Muscle layer of colon (tissue), 2 donors: ENCODE data around the gene UBTD2.

Experiments used
- H3K27ac ChIP-seq: one replicate; pipeline ENCODE4 v1.7.0; 2013; ENCODE audit warnings: low read depth, mild to moderate bottlenecking, low read length, moderate library complexity
- H3K27me3 ChIP-seq, 2 donors: one replicate each; pipeline ENCODE4 v1.7.0; 2013; ENCODE audit warnings: low read length in 2 of 2, mild to moderate bottlenecking in 2 of 2; ENCODE audit not compliant: insufficient read depth in 2 of 2, control insufficient read depth in 1 of 2
- H3K36me3 ChIP-seq: one replicate; pipeline ENCODE4 v1.7.0; 2013; ENCODE audit warnings: mild to moderate bottlenecking, low read length; ENCODE audit not compliant: insufficient read depth
- H3K4me1 ChIP-seq: one replicate; pipeline ENCODE4 v1.7.0; 2013; ENCODE audit warnings: mild to moderate bottlenecking, low read length; ENCODE audit not compliant: insufficient read depth
- H3K4me3 ChIP-seq, 2 donors: one replicate each; pipeline ENCODE4 v1.7.0; 2013; ENCODE audit warnings: low read length in 2 of 2, low read depth in 1 of 2, mild to moderate bottlenecking in 1 of 2, moderate library complexity in 1 of 2
- H3K9ac ChIP-seq: one replicate; pipeline ENCODE4 v1.7.0; 2013; ENCODE audit warnings: low read length
- H3K9me3 ChIP-seq: one replicate; pipeline ENCODE4 v1.7.0; 2013; ENCODE audit warnings: mild to moderate bottlenecking, low read length
- donor health status: abdominal sarcoma.
- donor health status: Adenocarcinoma of cecum.

Gene UBTD2

GRCh38 chr5:172175263-172175719, 108.3 kb downstream of the UBTD2 start:
- no peak overlapping the region for H3K4me3 ChIP-seq
- no peak overlapping the region for H3K9ac ChIP-seq
- no peaks in the 10 kb centered on the region for H3K27me3 ChIP-seq
- H3K36me3 ChIP-seq, result no peaks in the 10 kb centered on the region
- H3K9me3 ChIP-seq, result no peaks in the 10 kb centered on the region
- no peak overlapping the region for H3K27ac ChIP-seq
- no peaks in the 10 kb centered on the region for H3K4me1 ChIP-seq

GRCh38 chr5:172173564-172174153, 109.9 kb downstream of the UBTD2 start:
- H3K27ac ChIP-seq, result no peak overlapping the region
- H3K4me1 ChIP-seq, result peaks cover 3% of the 10 kb centered on the region
- H3K27me3 ChIP-seq, result no peaks in the 10 kb centered on the region
- no peaks in the 10 kb centered on the region for H3K9me3 ChIP-seq
- no peak overlapping the region for H3K4me3 ChIP-seq
- H3K36me3 ChIP-seq, result no peaks in the 10 kb centered on the region
- H3K9ac ChIP-seq, result no peak overlapping the region

GRCh38 chr5:172172912-172173563, 110.5 kb downstream of the UBTD2 start:
- Histone ChIP-seq H3K27ac (no peak overlapping the region), H3K27me3 (no peaks in the 10 kb centered on the region), H3K4me1 (peaks cover 9% of the 10 kb centered on the region), H3K9ac (no peak overlapping the region), H3K36me3 (no peaks in the 10 kb centered on the region), H3K4me3 (no peak overlapping the region), H3K9me3 (no peaks in the 10 kb centered on the region)

GRCh38 chr5:172171118-172171517, 112.4 kb downstream of the UBTD2 start:
- no peak overlapping the region for H3K9ac ChIP-seq
- no peaks in the 10 kb centered on the region for H3K36me3 ChIP-seq
- H3K27me3 ChIP-seq, result no peaks in the 10 kb centered on the region
- no peak overlapping the region for H3K27ac ChIP-seq
- H3K9me3 ChIP-seq, result no peaks in the 10 kb centered on the region
- H3K4me3 ChIP-seq, result no peak overlapping the region
- H3K4me1 ChIP-seq, result peaks cover 12% of the 10 kb centered on the region

GRCh38 chr5:172170251-172170701, 113.3 kb downstream of the UBTD2 start:
- Histone ChIP-seq H3K9ac (no peak overlapping the region), H3K27ac (no peak overlapping the region), H3K9me3 (no peaks in the 10 kb centered on the region), H3K4me1 (peaks cover 12% of the 10 kb centered on the region), H3K27me3 (no peaks in the 10 kb centered on the region), H3K36me3 (no peaks in the 10 kb centered on the region), H3K4me3 (no peak overlapping the region)

GRCh38 chr5:172169216-172169615, 114.3 kb downstream of the UBTD2 start:
- Histone ChIP-seq H3K9me3 (no peaks in the 10 kb centered on the region), H3K27me3 (no peaks in the 10 kb centered on the region), H3K9ac (no peak overlapping the region), H3K36me3 (no peaks in the 10 kb centered on the region), H3K27ac (no peak overlapping the region), H3K4me3 (no peak overlapping the region), H3K4me1 (peaks cover 12% of the 10 kb centered on the region)

GRCh38 chr5:172168311-172168710, 115.3 kb downstream of the UBTD2 start:
- H3K4me3 ChIP-seq, result no peak overlapping the region
- no peak overlapping the region for H3K9ac ChIP-seq
- H3K36me3 ChIP-seq, result no peaks in the 10 kb centered on the region
- H3K27ac ChIP-seq, result peak overlapping the region; percentile 23
- no peaks in the 10 kb centered on the region for H3K27me3 ChIP-seq
- H3K9me3 ChIP-seq, result no peaks in the 10 kb centered on the region
- peaks cover 12% of the 10 kb centered on the region for H3K4me1 ChIP-seq

- Histone ChIP-seq H3K36me3 (no peaks in the 10 kb centered on the region), H3K4me1 (peaks cover 12% of the 10 kb centered on the region), H3K27ac (peak overlapping the region; percentile 23), H3K9me3 (no peaks in the 10 kb centered on the region), H3K9ac (no peak overlapping the region), H3K27me3 (no peaks in the 10 kb centered on the region), H3K4me3 (no peak overlapping the region)
These were observed 115.7 kb downstream of the UBTD2 start for GRCh38 chr5:172167895-172168294.

- Histone ChIP-seq H3K4me3 (no peak overlapping the region), H3K4me1 (peaks cover 12% of the 10 kb centered on the region), H3K9me3 (no peaks in the 10 kb centered on the region), H3K27ac (no peak overlapping the region), H3K27me3 (no peaks in the 10 kb centered on the region), H3K9ac (no peak overlapping the region), H3K36me3 (no peaks in the 10 kb centered on the region)
These were observed 117.3 kb downstream of the UBTD2 start for GRCh38 chr5:172166030-172166826.

- H3K27ac ChIP-seq, result no peak overlapping the region
These were observed 118.1 kb downstream of the UBTD2 start for GRCh38 chr5:172165465-172165864.

GRCh38 chr5:172164769-172165212, 118.8 kb downstream of the UBTD2 start:
- Histone ChIP-seq H3K9ac (no peak overlapping the region), H3K4me1 (peaks cover 12% of the 10 kb centered on the region), H3K27me3 (no peaks in the 10 kb centered on the region), H3K9me3 (no peaks in the 10 kb centered on the region), H3K36me3 (no peaks in the 10 kb centered on the region), H3K4me3 (no peak overlapping the region), H3K27ac (no peak overlapping the region)

More at GRCh38 chr5:172165465-172165864, 118.1 kb downstream of the UBTD2 start:
- Histone ChIP-seq H3K4me3 (no peak overlapping the region), H3K27me3 (no peaks in the 10 kb centered on the region), H3K9me3 (no peaks in the 10 kb centered on the region), H3K36me3 (no peaks in the 10 kb centered on the region), H3K4me1 (peaks cover 12% of the 10 kb centered on the region), H3K9ac (no peak overlapping the region)
